GM12865 (cell line): ENCODE measurements around the gene MLX.

Experiments
- DNase-seq: peaks from one replicate; pipeline ENCODE4 v3.0.0; 2010; ENCODE audit warnings: low read depth
- H3K4me3 ChIP-seq: 2 replicates; pipeline ENCODE4 v1.5.1; 2011; ENCODE audit warnings: mild to moderate bottlenecking, low read depth, low read length, control low read depth
- CTCF ChIP-seq: IDR thresholded peaks from 2 replicates; pipeline ENCODE4 v1.5.1; 2011; ENCODE audit warnings: low read length, control low read depth, low read depth, inconsistent platforms; ENCODE audit not compliant: insufficient read depth; ENCODE audit errors: missing control alignments

The MLX gene

DNA sequence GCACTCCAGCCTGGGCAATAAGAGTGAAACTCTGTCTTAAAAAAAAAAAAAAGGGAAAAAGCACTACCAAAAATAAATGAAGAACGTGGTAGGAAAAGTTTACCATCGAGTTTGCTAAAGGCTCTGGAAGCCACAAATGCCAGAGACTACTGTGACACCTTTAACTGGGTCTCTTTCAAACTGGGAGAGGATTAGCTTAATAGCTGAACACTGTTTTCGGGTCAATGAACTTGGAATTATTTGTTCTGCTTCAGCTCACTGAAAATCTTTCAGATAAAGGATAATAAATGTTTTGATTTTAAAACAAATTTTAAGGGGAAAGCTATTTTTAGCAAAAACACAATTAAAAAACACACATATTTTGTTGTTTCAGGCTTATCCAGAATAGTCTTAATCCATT, 40.9 kb downstream of the MLX start:
- peak overlapping the region; percentile 99 for H3K4me3 ChIP-seq
- TF ChIP-seq CTCF: no peak
- DNase-seq: no peak

- H3K4me3 ChIP-seq: peak overlapping the region; percentile 99
- peak; percentile 29 for DNase-seq
- TF ChIP-seq CTCF: no peak
These were observed 41.6 kb downstream of the MLX start for GRCh38 chr17:42608305-42609181.

GRCh38 chr17:42609182-42609813, 42.4 kb downstream of the MLX start, which contains the start of the genes RETREG3 and TUBG1:
Gene RETREG3 (minus strand): TSS chr17:42609374. CDS start chr17:42609324, 50 bp downstream.
Gene TUBG1 (plus strand): TSS chr17:42609683. CDS start chr17:42609738, 55 bp downstream.
- DNase-seq: peak; percentile 99
- TF ChIP-seq CTCF: peak; percentile 16
- H3K4me3 ChIP-seq: peak within 1 kb of the TSS; percentile 100

GRCh38 chr17:42609814-42610801, 43.2 kb downstream of the MLX start:
- peak overlapping the region; percentile 100 for H3K4me3 ChIP-seq
- DNase-seq: peak; percentile 18

- no peak for DNase-seq
- no peak overlapping the region for H3K4me3 ChIP-seq
- TF ChIP-seq CTCF: no peak
These were observed 45.1 kb downstream of the MLX start for GRCh38 chr17:42612013-42612412.

- DNase-seq: no peak
- no peak for TF ChIP-seq CTCF
- H3K4me3 ChIP-seq: no peak overlapping the region
These were observed 46.9 kb downstream of the MLX start for GRCh38 chr17:42613699-42614295.
